T-helper 1 cell treated with Interleukin-12 subunit alpha and Interleukin-12 subunit beta and Interleukin-4 antibody, amounts not matched to agents 30 μg/mL and 1 μg/mL, for 36 hours (primary cell): ENCODE data around the gene MAGI2.

ENCODE experiments used
- H3K27ac Mint-ChIP-seq: one replicate; pipeline ENCODE4 v1.8.0; 2021; ENCODE audit warnings: mild to moderate bottlenecking, mixed read lengths
- H3K27me3 Mint-ChIP-seq: one replicate; pipeline ENCODE4 v1.8.0; 2021; ENCODE audit warnings: low read depth, mixed read lengths
- H3K36me3 Mint-ChIP-seq: one replicate; pipeline ENCODE4 v1.8.0; 2021; ENCODE audit warnings: low read depth, mixed read lengths
- H3K4me1 Mint-ChIP-seq: one replicate; pipeline ENCODE4 v1.8.0; 2021; ENCODE audit warnings: low read depth, mixed read lengths
- H3K4me3 Mint-ChIP-seq: one replicate; pipeline ENCODE4 v1.8.0; 2021; ENCODE audit warnings: mild to moderate bottlenecking, moderate library complexity, mixed read lengths
- H3K9me3 Mint-ChIP-seq: one replicate; pipeline ENCODE4 v1.8.0; 2021; ENCODE audit warnings: mixed read lengths

Gene MAGI2

DNA sequence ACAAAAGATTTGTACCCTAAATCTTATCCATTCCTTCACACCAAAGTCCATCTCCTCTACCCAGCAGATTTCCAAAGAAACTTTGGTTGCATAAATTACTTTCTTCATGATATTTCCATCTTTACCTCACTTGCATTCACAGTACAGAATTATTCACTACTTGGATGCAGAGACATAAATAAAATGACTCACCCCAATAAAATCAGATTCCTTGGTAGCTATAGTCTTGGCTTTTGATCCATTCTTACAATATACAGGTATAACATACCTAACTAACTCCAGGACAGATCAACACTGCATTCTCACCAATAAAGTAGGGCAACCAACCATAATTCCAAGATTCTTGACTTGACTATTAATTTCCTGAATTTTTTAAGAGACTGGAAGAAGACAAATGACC is 815.1 kb downstream of the MAGI2 start:
- Mint-ChIP-seq H3K27me3 (no peaks in the 10 kb centered on the region), H3K27ac (no peak overlapping the region), H3K36me3 (no peaks in the 10 kb centered on the region), H3K4me3 (no peak overlapping the region), H3K4me1 (no peaks in the 10 kb centered on the region), H3K9me3 (peaks cover 5% of the 10 kb centered on the region)

DNA sequence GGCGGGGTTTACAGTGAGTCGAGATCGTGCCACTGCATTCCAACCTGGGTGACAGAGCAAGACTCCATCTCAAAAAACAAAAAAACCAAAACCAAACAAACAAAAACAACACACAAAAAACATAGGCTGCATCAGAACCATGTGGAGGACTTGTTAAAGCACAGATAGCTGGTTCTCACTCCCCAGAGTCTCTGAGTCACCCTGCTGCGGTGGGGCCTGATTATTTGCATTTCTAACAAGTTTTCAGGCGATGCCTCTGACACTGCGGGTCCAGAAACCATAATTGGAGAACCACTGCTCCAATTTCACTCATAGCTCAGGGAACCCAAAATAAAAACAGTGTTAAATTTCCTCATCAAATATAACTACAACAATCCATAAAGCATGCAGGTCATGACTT is 816.7 kb downstream of the MAGI2 start:
- no peaks in the 10 kb centered on the region for H3K36me3 Mint-ChIP-seq

DNA sequence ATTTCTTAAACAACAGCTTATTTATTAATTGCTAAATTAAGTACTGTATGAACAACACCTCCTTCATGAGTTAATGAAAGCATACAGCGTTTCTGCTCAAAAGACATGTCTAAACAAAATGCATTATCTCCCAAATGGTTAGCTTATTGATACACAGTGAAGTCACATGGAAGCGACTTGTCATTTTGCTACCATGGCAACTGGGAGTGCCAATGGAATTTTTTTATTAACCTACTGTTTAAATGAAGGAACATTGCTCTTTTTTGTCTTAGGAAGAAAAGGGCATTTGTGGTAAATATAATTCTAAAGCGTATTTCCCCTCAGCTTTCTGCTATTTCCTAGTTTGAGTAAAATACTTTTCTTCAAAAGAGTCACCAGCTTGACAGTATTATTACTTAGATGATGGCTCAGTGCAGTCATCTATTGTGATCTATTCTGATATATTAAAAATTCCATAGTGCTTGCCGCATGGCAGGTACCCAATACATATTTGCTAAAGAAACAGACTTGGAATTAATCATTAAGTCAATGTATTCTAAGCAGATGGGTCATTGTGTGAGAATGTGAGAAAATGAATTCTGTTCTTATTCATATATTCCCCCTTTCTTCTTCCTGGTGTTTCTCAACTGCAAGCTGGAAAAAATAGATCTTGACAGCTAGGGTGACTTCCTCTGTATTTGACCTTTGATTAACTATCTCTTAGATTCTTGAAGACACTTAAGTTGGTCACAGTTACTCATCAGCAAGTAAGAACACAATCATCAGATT is 818.3 kb downstream of the MAGI2 start:
- no peak overlapping the region for H3K27ac Mint-ChIP-seq
- H3K4me1 Mint-ChIP-seq: no peaks in the 10 kb centered on the region
- H3K4me3 Mint-ChIP-seq: no peak overlapping the region
- no peaks in the 10 kb centered on the region for H3K27me3 Mint-ChIP-seq
- H3K9me3 Mint-ChIP-seq: peaks cover 9% of the 10 kb centered on the region
- no peaks in the 10 kb centered on the region for H3K36me3 Mint-ChIP-seq

More for the DNA sequence above, 816.7 kb downstream of the MAGI2 start:
- Mint-ChIP-seq H3K27ac (no peak overlapping the region), H3K4me1 (no peaks in the 10 kb centered on the region), H3K27me3 (no peaks in the 10 kb centered on the region), H3K9me3 (peaks cover 3% of the 10 kb centered on the region), H3K4me3 (no peak overlapping the region)

DNA sequence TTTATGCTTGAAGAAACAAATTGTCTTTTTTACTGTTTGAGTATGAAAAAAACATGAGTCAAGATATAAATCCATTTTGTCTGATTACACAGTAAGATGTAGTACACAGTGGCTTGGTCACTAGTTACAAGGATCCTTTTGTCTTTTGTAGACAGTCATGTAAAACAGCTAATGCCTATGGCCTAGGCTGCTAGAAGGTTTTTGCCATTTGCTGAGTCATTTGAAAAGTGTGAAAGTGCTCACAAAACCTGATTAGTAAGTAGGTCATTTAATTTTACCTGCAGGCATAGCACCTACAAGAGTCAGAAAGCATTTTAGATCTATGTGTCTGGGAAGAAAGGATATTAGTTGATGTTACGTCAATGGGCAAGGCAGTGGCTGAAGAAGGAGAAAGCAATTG is 819.4 kb downstream of the MAGI2 start:
- Mint-ChIP-seq H3K36me3 (no peaks in the 10 kb centered on the region), H3K27ac (no peak overlapping the region), H3K9me3 (peaks cover 9% of the 10 kb centered on the region), H3K4me1 (no peaks in the 10 kb centered on the region), H3K27me3 (no peaks in the 10 kb centered on the region), H3K4me3 (no peak overlapping the region)

DNA sequence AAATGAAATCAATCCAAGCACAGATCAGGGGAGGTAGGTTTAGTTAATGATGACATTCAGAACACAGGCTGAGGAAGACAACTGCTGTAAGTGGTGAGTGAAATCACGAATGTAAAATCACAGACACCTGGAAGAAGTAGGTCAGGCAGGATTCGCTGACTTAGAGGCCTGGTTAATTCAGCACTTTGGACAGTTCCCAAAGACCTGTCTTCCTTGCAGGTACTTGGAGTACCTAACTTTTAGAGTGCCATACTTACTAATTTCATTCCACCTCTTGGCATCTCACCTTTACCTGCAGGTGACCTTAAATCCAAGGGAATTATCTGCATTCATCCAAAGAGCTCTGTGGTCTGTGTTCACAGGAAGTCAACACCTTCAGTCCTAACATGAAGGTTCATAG is 832.5 kb downstream of the MAGI2 start:
- no peaks in the 10 kb centered on the region for H3K27me3 Mint-ChIP-seq
- peaks cover 3% of the 10 kb centered on the region for H3K9me3 Mint-ChIP-seq
- H3K4me1 Mint-ChIP-seq: no peaks in the 10 kb centered on the region
- no peaks in the 10 kb centered on the region for H3K36me3 Mint-ChIP-seq
- H3K4me3 Mint-ChIP-seq: no peak overlapping the region
- H3K27ac Mint-ChIP-seq: no peak overlapping the region

DNA sequence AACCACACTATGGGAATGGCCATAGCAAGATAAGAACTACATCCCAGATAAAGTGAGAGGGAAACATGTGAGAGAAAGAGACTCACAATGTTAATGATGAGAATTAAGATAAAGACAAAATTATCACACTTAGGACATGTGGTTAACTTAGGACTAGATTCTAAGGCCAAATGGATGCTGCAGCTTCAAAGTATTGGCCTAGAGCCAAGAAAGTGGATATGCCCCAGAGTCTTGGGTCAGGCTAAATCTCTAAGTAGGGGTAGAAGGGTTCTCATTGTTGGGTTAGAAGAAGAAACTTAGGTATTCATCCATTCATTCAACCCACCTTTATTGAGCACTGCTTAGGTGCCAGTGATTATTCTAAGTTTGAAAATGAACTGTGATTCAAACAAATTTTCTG is 836.9 kb downstream of the MAGI2 start:
- no peak overlapping the region for H3K4me3 Mint-ChIP-seq
- H3K27me3 Mint-ChIP-seq: no peaks in the 10 kb centered on the region
- H3K36me3 Mint-ChIP-seq: no peaks in the 10 kb centered on the region
- H3K4me1 Mint-ChIP-seq: no peaks in the 10 kb centered on the region
- no peak overlapping the region for H3K27ac Mint-ChIP-seq
- H3K9me3 Mint-ChIP-seq: peaks cover 3% of the 10 kb centered on the region

DNA sequence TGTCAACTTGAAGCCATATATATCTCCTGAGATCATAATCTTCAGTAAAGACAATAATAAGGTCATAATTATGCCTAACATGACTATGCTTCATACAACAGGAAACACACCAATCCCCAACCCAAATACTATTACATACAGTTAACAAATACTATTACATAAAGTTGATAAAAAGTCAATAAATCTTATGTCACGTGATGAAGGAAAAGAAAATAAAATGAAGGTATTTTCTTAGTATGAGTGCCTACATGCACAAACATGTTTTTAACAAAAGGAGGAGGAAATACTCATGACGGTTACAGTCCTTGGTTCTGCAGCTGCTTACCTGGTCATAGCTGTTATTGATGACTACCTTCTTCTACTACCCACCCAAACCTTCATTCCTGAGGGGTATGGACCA is 844.2 kb downstream of the MAGI2 start:
- H3K27ac Mint-ChIP-seq: no peak overlapping the region
- no peaks in the 10 kb centered on the region for H3K4me1 Mint-ChIP-seq
- H3K9me3 Mint-ChIP-seq: no peaks in the 10 kb centered on the region
- no peaks in the 10 kb centered on the region for H3K27me3 Mint-ChIP-seq
- H3K36me3 Mint-ChIP-seq: no peaks in the 10 kb centered on the region
- H3K4me3 Mint-ChIP-seq: no peak overlapping the region

DNA sequence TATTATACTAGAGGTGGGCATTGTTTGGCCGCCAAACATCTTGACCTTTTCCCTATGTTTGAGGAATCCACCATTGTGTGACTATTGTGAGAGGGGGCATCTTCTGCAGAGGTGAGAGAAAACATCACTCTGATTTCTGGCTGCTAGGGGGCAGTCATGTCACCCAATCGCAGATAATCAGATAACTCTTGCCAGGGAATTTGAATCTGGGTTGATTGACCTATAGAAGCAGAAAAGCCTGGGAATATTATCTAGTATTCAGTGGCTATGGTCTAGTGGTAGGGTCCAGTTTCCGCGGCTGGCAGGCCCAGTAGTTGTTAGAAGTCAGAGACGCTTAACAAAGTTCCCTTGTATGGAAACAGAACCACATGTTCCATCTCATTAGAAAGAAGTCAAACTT is 846.4 kb downstream of the MAGI2 start:
- no peaks in the 10 kb centered on the region for H3K4me1 Mint-ChIP-seq
- H3K4me3 Mint-ChIP-seq: no peak overlapping the region
- no peaks in the 10 kb centered on the region for H3K9me3 Mint-ChIP-seq
- H3K27me3 Mint-ChIP-seq: no peaks in the 10 kb centered on the region
- H3K36me3 Mint-ChIP-seq: no peaks in the 10 kb centered on the region
- H3K27ac Mint-ChIP-seq: no peak overlapping the region

DNA sequence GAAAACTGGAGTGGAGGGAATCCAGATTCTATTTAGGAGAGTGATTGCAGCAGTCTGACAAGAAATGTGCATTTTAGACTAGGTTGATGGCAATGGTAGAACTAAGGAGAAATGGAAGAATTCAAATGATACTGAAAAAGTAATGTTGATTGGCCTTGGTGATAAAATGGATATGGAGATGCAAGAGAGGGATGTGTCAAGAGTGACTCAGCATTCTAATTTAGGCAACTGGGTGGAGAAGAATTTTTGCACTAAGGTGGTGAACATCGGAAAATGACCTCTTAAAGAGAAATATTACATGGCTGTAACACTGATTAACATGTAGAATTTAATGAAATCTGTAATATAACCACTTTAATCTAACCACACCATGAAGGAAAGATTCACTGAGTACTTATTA is 848.3 kb downstream of the MAGI2 start:
- no peaks in the 10 kb centered on the region for H3K4me1 Mint-ChIP-seq
- no peak overlapping the region for H3K4me3 Mint-ChIP-seq
- no peaks in the 10 kb centered on the region for H3K36me3 Mint-ChIP-seq
- H3K9me3 Mint-ChIP-seq: no peaks in the 10 kb centered on the region
- no peaks in the 10 kb centered on the region for H3K27me3 Mint-ChIP-seq
- H3K27ac Mint-ChIP-seq: no peak overlapping the region

DNA sequence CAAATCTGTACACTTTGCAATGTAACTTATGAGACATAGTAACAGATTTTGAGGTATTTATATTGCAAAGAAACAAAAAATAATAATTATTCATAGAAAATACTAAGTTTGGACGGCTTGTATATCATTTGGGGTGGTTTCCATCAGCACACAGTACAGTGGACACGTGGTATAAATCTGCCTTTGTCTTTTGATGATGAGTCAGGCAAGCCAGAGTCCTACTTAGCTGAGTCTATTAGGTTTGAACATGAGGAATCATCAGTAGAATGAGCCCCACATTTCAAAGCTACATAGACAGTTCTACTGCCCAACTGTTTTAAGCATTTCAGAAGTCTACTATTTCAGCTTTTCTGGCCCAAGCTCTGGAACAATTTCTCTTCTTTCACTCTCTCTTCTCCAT is 851.7 kb downstream of the MAGI2 start:
- H3K4me3 Mint-ChIP-seq: no peak overlapping the region
- no peak overlapping the region for H3K27ac Mint-ChIP-seq
- no peaks in the 10 kb centered on the region for H3K27me3 Mint-ChIP-seq
- no peaks in the 10 kb centered on the region for H3K36me3 Mint-ChIP-seq
- H3K9me3 Mint-ChIP-seq: no peaks in the 10 kb centered on the region
- no peaks in the 10 kb centered on the region for H3K4me1 Mint-ChIP-seq

DNA sequence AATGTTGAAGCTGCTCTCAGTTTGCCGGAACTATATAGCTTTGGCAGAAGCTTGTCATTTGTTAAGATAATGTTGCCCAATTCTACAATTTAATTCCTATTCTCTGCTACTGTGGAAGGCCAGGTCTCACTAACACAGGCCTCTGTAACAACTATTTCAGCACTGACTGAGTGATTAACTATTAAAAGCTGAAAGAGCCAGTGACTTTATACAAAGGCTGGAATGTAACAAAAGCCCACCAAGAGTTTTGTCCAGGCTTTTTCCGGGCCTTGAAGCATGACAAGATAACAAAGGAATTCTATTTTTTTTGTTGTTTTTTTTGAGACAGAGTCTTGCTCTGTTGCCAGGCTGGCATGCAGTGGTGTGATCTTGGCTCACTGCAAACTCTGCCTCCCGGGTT is 859.3 kb downstream of the MAGI2 start:
- no peak overlapping the region for H3K27ac Mint-ChIP-seq
- no peaks in the 10 kb centered on the region for H3K27me3 Mint-ChIP-seq
- H3K4me3 Mint-ChIP-seq: no peak overlapping the region
- H3K4me1 Mint-ChIP-seq: no peaks in the 10 kb centered on the region
- H3K36me3 Mint-ChIP-seq: no peaks in the 10 kb centered on the region
- no peaks in the 10 kb centered on the region for H3K9me3 Mint-ChIP-seq

DNA sequence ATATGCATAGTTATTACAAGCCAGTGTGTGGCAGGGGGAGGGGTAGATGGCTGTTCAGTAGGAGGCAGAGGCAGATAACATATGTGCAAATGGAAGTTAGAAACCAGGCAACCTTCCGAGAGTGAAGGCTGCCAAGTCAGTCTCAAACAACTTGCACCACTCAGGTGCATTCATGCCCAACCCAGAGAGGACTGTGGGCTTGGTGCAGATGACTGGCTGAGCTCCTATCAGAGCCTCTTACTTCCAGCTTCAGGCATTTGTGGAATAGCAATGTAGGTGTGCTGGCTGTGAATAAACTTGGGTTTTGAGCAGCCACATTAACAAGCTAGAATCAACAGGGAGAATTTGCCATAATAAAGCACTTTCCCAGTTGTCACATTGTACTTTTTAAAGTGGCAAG is 865.1 kb downstream of the MAGI2 start:
- Mint-ChIP-seq H3K9me3 (no peaks in the 10 kb centered on the region), H3K27me3 (no peaks in the 10 kb centered on the region), H3K4me1 (no peaks in the 10 kb centered on the region), H3K36me3 (no peaks in the 10 kb centered on the region), H3K4me3 (no peak overlapping the region), H3K27ac (no peak overlapping the region)

DNA sequence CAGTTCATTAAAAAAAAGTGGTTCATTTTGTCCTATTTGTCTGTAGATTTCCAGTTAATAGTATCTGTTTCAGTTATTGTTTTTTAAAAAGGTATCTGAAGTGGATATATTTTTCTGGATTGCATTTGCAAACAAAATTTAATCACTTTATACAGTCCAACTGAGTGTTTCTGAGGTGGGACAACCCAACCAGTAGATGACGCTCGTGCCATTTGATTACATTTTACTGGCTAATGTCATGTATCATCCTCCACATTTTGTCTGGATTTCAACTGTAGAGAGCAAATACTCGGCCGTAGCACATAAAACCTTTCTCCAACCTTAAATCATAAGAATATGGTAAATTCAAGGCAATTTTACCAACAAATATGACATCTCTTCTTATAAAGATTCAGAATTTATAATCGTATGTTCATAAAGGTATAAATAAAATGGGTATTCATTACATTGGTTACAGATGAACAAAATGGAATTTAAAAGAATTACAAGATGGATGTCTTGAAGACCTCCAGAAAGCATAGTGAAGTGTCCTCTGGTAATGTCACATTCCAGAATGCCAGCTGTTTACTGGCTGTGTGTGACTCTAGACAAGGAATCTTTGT is 865.9 kb downstream of the MAGI2 start:
- no peak overlapping the region for H3K27ac Mint-ChIP-seq
- no peaks in the 10 kb centered on the region for H3K27me3 Mint-ChIP-seq

DNA sequence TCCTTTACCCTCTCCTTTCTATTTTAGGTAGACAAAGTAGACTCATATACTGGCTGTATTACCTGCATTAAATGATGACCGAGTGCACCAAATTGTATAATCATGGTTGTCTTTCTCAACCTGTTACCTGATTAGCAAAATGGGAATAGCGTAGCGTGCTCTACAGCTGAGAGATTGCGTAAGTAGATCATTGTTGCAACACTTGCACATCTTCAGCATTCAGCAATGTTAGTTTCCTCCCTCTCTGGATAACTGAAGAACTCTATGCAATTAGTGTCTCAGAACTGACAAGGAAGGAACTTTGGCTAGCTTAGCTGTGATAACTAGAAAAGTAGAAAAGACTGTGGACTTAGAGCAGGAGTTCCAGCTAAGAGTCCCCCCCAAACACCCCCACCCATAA is 867.5 kb downstream of the MAGI2 start:
- no peaks in the 10 kb centered on the region for H3K4me1 Mint-ChIP-seq
- no peak overlapping the region for H3K27ac Mint-ChIP-seq
- H3K36me3 Mint-ChIP-seq: no peaks in the 10 kb centered on the region
- H3K27me3 Mint-ChIP-seq: no peaks in the 10 kb centered on the region
- H3K9me3 Mint-ChIP-seq: no peaks in the 10 kb centered on the region
- H3K4me3 Mint-ChIP-seq: no peak overlapping the region

More for the DNA sequence above, 865.9 kb downstream of the MAGI2 start:
- Mint-ChIP-seq H3K4me1 (no peaks in the 10 kb centered on the region), H3K4me3 (no peak overlapping the region), H3K9me3 (no peaks in the 10 kb centered on the region), H3K36me3 (no peaks in the 10 kb centered on the region)

DNA sequence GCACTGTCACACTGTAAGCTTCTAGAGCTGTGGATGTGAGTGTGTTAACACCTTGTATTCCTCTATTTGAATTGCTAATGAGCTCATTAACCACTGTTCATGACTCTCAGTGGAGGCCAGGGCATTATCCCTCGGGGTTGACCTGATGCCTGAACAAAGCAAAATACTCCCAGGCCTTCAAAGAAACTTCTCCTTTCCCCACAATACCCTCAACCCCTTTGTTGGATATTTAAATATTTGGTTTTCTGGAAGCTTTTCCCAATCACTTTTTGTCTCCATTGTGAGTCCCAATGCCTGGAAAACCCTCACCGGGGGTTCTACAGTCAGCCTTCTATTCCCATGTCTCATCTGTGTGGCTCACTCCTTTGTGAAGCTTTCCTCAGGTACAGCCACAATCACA is 874.8 kb downstream of the MAGI2 start:
- H3K4me1 Mint-ChIP-seq: no peaks in the 10 kb centered on the region
- H3K36me3 Mint-ChIP-seq: no peaks in the 10 kb centered on the region
- H3K27me3 Mint-ChIP-seq: no peaks in the 10 kb centered on the region
- no peak overlapping the region for H3K4me3 Mint-ChIP-seq
- H3K9me3 Mint-ChIP-seq: no peaks in the 10 kb centered on the region
- H3K27ac Mint-ChIP-seq: no peak overlapping the region
